GM19035 (cell line): ENCODE results near the gene POLR2A.

Source experiments
- ATAC-seq: cut with Tn5 transposase; IDR thresholded peaks from one replicate; pipeline ENCODE4 v1.9.1; 2021; ENCODE audit not compliant: unreplicated experiment

The POLR2A gene

GRCh38 chr17:7502171-7502847, 18.1 kb downstream of the POLR2A start:
- ATAC-seq: no peak

DNA sequence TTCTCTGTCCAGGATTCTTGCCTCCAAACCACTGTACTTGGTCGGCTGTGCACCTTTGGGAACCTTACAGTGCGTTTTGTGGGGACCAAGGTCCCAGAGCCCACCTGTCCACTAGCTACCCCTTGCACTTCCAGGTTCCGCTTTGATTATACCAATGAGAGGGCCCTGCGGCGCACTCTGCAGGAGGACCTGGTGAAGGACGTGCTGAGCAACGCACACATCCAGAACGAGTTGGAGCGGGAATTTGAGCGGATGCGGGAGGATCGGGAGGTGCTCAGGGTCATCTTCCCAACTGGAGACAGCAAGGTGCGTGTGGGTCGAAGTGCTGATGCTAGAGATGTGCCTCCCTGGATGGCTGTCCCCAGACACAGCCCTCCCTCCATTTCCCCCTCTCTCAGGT, 18.8 kb downstream of the POLR2A start:
- ATAC-seq: no peak

GRCh38 chr17:7503521-7503920, 19.4 kb downstream of the POLR2A start:
- no peak for ATAC-seq

- no peak for ATAC-seq
Observed at GRCh38 chr17:7508145-7508544, 24.0 kb downstream of the POLR2A start.

DNA sequence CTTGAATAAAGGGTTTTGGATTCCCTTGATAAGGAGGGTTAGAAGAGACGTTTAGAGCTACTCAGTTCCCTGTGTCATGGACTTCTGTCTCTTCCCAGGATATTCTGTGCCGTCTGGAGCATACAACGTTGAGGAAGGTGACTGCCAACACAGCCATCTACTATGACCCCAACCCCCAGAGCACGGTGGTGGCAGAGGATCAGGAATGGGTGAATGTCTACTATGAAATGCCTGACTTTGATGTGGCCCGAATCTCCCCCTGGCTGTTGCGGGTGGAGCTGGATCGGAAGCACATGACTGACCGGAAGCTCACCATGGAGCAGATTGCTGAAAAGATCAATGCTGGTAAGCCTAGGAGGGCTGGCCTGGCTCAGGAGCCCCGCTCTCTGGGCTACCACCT, 24.7 kb downstream of the POLR2A start:
- no peak for ATAC-seq

DNA sequence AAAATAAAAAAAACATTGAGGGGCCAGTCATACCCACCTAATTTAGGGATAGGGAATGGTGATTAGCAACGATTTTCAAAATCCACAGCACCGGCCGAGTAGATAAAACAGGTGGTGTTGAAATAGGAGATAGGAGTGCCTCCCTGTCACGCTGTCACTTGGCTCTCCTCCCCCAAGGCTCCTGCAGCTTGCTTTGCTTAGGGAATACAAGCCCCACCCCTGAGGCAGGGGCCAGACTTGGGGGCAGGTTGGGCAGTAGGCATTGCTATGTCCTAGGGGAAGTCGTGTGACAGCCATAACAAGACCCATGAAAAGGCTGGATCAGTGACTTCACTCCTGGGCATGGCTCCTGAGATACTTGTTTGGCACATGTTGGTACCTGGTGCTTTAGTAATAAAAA, 25.8 kb downstream of the POLR2A start:
- no peak for ATAC-seq

DNA sequence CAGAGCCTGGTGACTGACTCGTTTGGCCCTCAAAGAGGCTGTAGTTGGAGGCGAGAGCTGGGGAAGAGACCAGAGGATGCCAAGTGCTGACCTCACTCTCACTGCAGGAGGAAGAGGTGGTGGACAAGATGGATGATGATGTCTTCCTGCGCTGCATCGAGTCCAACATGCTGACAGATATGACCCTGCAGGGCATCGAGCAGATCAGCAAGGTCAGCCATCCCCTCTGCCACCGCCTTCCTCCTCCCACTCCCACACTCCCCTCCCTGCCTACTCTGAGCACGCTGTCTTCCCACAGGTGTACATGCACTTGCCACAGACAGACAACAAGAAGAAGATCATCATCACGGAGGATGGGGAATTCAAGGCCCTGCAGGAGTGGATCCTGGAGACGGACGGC, 26.9 kb downstream of the POLR2A start:
- ATAC-seq: no peak

GRCh38 chr17:7512105-7512504, 27.9 kb downstream of the POLR2A start:
- no peak for ATAC-seq

DNA sequence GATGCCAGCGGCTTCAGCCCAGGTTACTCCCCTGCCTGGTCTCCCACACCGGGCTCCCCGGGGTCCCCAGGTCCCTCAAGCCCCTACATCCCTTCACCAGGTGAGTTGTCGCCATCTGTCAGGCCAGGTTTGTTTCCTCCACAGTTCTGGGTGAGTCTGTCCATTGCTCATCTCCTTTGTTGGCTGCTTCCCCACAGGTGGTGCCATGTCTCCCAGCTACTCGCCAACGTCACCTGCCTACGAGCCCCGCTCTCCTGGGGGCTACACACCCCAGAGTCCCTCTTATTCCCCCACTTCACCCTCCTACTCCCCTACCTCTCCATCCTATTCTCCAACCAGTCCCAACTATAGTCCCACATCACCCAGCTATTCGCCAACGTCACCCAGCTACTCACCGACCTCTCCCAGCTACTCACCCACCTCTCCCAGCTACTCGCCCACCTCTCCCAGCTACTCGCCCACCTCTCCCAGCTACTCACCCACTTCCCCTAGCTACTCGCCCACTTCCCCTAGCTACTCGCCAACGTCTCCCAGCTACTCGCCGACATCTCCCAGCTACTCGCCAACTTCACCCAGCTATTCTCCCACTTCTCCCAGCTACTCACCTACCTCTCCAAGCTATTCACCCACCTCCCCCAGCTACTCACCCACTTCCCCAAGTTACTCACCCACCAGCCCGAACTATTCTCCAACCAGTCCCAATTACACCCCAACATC, 28.8 kb downstream of the POLR2A start:
- no peak for ATAC-seq

GRCh38 chr17:7513850-7514419, 29.8 kb downstream of the POLR2A start:
- ATAC-seq: no peak

GRCh38 chr17:7515911-7516610, 31.9 kb downstream of the POLR2A start:
- ATAC-seq: no peak

- no peak for ATAC-seq
Observed at GRCh38 chr17:7523033-7523432, 38.9 kb downstream of the POLR2A start.

DNA sequence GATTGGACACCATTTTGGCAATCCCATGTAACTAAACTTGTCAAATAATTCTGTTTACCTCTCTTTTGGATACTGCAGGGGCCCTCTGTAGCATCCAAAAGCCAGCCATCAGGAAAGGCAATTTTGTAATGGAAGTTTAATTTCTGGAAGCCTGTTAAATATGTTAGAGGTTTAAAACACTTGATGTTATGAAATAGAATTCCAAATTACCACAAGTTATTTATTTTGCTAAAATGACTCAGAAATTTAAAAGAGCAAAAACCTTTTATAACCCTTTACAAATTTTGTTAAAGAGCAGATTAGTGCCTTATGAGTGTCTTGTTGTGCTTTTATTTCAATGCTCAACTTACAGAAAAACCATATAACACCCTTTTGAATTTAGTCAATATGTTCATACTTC, 44.7 kb downstream of the POLR2A start:
- ATAC-seq: no peak

DNA sequence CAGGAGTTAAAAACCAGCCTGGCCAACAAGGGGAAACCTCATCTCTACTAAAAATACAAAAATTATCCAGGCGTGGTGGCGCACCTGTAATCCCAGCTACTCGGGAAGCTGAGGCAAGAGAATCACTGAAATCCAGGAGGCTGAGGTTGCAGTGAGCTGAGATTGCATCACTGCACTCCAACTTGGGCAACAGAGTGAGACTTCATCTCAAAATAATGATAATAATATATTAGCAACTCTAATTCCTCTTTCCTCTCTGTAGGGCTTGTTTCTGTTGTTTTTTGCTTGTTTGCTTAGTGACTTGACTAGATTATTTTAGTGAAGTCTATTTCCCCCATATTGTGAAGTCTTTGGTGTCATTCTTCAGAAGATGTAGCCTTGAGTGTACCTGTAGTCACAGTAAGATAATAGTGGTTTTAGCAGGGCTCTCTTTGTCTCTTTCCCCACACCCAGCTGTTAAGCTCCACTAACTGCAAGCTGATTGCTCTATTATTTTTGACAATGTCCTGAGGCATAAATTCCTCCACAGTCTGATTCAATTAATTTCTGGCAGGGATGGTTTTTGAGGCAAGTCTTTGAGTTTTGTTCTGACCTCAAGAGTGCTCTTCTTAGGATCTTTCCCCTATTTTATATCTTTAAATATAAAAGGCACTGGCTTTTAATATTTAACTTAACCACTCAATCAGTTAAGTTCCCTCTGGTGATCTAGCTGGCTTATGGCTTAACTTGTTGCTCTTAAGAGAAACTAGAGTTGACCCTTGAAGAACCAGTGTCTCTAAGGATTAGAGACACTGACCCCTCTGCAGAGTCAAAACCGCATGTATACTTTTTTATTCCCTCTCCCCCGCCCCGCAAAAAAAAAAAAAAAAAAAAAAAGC, 46.1 kb downstream of the POLR2A start:
- ATAC-seq: no peak

GRCh38 chr17:7538050-7538449, 53.9 kb downstream of the POLR2A start:
- no peak for ATAC-seq

GRCh38 chr17:7538891-7539545, 54.9 kb downstream of the POLR2A start:
- ATAC-seq: no peak

GRCh38 chr17:7541074-7541621, 57.0 kb downstream of the POLR2A start:
- no peak for ATAC-seq

DNA sequence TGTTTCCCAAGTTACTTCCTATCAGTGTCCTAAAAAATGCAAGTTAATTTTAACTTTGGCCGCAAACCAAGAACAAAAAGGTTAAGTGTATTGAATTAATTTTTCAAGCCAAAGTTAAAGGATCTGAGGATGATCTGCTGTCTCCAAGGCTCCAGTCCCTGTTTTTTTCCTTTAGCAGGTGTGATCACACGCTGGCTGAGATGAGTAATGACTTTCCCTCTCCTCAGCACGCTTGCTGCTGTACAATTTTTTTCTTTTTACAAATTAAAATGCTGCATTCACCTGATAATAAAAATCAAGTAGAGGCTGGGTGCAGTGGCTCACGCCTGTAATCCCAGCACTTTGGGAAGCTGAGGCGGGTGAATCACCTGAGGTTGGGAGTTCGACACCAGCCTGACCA, 60.7 kb downstream of the POLR2A start:
- ATAC-seq: no peak

DNA sequence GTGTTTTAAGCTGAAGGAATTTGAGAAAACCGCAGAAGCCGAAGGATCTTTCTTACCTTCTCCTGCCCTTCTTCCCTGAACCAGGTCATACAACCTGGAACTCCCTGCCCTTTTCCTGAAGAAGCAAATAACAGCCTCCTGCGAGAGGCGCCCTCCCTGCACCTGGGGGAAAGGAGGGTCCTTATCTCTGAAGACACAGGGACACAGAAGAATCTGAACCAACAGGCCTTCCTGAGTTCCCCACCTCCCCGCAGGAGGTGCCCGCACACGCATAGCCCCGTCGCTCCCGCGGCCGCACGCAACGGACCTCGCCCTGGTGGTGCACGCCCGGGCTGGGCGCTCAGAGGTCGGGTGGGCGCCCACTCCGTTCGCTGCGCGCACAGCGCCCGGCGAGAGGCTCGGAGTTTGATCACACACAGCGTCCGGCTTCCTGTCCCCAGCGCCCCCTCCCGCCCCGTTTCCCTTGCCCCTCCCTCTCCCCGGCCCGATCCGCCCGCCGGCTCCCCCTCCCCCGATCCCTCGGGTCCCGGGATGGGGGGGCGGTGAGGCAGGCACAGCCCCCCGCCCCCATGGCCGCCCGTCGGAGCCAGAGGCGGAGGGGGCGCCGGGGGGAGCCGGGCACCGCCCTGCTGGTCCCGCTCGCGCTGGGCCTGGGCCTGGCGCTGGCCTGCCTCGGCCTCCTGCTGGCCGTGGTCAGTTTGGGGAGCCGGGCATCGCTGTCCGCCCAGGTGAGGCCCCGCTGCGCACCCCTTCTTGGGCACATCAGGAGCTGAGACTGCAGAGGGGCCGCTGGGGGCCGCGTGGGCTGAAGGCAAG, 64.6 kb downstream of the POLR2A start, which contains the start of gene TNFSF12:
TSS of gene TNFSF12 (plus strand) at position 474 of the 816 bp plus-strand sequence. CDS start at position 570, 96 bp downstream.
- ATAC-seq: no peak
